Right hindlimb (tissue), 1 donor: Measurements from ENCODE around the gene NXN.
"Not testable (repeated sequence)": the region's sequence is repeated elsewhere in the genome, so short reads cannot be mapped to it uniquely, and the experiment has no call there.

Source experiments
- DNase-seq: peaks from one replicate; pipeline ENCODE4 v3.0.0-alpha.2; 2018

NXN gene

GRCh38 chr17:819251-819650 lies 160.3 kb downstream of the NXN start:
- no peak for DNase-seq

GRCh38 chr17:814371-814770 lies 165.2 kb downstream of the NXN start:
- no peak for DNase-seq

- DNase-seq = no peak
Observed at GRCh38 chr17:812638-813204, 166.9 kb downstream of the NXN start.

- no peak for DNase-seq
Observed at GRCh38 chr17:811051-811784, 168.4 kb downstream of the NXN start.

GRCh38 chr17:807523-808294 lies 171.9 kb downstream of the NXN start:
- DNase-seq = no peak

GRCh38 chr17:806781-807522 lies 172.6 kb downstream of the NXN start:
- no peak for DNase-seq

GRCh38 chr17:806346-806745 lies 173.2 kb downstream of the NXN start:
- no peak for DNase-seq

- not testable (repeated sequence) for DNase-seq
Observed at GRCh38 chr17:805886-806285, 173.7 kb downstream of the NXN start.

GRCh38 chr17:804541-805435 lies 174.8 kb downstream of the NXN start:
- peak; percentile 15 for DNase-seq

- DNase-seq = no peak
Observed at GRCh38 chr17:802901-803881, 176.4 kb downstream of the NXN start.

GRCh38 chr17:802481-802880 lies 177.1 kb downstream of the NXN start:
- no peak for DNase-seq

- DNase-seq = no peak
Observed at GRCh38 chr17:801660-802059, 177.9 kb downstream of the NXN start.

GRCh38 chr17:800446-801242 lies 178.9 kb downstream of the NXN start:
- no peak for DNase-seq

GRCh38 chr17:799261-799660 lies 180.3 kb downstream of the NXN start:
- no peak for DNase-seq

GRCh38 chr17:798246-798645 lies 181.3 kb downstream of the NXN start:
- no peak for DNase-seq

- DNase-seq = no peak
Observed at GRCh38 chr17:797236-797840, 182.2 kb downstream of the NXN start.

- DNase-seq = no peak
Observed at GRCh38 chr17:796609-797008, 183.0 kb downstream of the NXN start.

GRCh38 chr17:795721-796120 lies 183.9 kb downstream of the NXN start:
- no peak for DNase-seq

GRCh38 chr17:795276-795675 lies 184.3 kb downstream of the NXN start:
- no peak for DNase-seq

- peak; percentile 90 for DNase-seq
Observed at GRCh38 chr17:794876-795275, 184.7 kb downstream of the NXN start.
